HL-60 (cell line): ENCODE measurements around the gene MGAT5B.

Experiments used
- TF ChIP-seq, protein P1 (sequence below): IDR thresholded peaks from one replicate; pipeline ENCODE4 v1.5.1; 2011; ENCODE audit warnings: low read length, control low read depth, inconsistent platforms; ENCODE audit not compliant: insufficient read depth
- TF ChIP-seq, protein P2 (sequence below): IDR thresholded peaks from 2 replicates; pipeline ENCODE4 v1.6.1; 2012; ENCODE audit warnings: low read depth; ENCODE audit not compliant: insufficient replicate concordance

DNA sequence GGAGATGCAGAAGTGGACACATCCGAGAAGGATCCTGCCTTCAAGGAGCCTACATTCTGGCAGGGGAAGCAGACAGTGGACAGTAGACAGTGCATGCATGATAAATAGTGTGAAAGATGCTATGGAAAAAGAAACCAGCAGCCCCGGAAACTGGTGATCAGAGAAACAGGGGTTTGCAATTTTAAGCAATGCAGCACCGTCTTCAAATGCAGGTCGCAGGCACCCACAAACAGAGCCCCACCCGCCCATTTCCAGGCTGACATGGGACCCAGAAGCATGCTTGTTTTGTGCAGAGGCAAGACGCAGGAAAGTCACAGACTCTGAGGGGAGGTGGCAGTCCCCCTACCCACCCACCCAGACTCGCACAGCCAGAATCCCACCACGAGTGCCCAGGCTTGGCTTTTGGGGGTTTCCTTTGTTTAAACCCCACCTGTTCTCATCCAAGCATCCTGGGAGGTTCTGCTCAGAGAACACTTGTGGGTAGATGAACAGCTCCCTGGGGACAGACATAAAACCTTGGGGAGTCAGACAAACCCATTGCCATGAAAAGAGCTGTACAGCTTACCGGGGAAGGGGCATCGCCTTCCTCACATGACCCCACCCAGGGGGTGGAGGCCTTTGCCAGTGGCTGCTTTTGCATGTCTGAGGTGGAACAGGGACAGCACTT lies 114.3 kb downstream of the MGAT5B start:
- TF ChIP-seq, protein P1, sequence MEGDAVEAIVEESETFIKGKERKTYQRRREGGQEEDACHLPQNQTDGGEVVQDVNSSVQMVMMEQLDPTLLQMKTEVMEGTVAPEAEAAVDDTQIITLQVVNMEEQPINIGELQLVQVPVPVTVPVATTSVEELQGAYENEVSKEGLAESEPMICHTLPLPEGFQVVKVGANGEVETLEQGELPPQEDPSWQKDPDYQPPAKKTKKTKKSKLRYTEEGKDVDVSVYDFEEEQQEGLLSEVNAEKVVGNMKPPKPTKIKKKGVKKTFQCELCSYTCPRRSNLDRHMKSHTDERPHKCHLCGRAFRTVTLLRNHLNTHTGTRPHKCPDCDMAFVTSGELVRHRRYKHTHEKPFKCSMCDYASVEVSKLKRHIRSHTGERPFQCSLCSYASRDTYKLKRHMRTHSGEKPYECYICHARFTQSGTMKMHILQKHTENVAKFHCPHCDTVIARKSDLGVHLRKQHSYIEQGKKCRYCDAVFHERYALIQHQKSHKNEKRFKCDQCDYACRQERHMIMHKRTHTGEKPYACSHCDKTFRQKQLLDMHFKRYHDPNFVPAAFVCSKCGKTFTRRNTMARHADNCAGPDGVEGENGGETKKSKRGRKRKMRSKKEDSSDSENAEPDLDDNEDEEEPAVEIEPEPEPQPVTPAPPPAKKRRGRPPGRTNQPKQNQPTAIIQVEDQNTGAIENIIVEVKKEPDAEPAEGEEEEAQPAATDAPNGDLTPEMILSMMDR, result no peak
- TF ChIP-seq, protein P2, sequence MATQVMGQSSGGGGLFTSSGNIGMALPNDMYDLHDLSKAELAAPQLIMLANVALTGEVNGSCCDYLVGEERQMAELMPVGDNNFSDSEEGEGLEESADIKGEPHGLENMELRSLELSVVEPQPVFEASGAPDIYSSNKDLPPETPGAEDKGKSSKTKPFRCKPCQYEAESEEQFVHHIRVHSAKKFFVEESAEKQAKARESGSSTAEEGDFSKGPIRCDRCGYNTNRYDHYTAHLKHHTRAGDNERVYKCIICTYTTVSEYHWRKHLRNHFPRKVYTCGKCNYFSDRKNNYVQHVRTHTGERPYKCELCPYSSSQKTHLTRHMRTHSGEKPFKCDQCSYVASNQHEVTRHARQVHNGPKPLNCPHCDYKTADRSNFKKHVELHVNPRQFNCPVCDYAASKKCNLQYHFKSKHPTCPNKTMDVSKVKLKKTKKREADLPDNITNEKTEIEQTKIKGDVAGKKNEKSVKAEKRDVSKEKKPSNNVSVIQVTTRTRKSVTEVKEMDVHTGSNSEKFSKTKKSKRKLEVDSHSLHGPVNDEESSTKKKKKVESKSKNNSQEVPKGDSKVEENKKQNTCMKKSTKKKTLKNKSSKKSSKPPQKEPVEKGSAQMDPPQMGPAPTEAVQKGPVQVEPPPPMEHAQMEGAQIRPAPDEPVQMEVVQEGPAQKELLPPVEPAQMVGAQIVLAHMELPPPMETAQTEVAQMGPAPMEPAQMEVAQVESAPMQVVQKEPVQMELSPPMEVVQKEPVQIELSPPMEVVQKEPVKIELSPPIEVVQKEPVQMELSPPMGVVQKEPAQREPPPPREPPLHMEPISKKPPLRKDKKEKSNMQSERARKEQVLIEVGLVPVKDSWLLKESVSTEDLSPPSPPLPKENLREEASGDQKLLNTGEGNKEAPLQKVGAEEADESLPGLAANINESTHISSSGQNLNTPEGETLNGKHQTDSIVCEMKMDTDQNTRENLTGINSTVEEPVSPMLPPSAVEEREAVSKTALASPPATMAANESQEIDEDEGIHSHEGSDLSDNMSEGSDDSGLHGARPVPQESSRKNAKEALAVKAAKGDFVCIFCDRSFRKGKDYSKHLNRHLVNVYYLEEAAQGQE, result no peak
